SU-DHL-6 (cell line): ENCODE results near the gene SPAG4.

Source experiments
- H2AFZ ChIP-seq: fragments of 200-600 bp; sonication (generic); 2 replicates; pipeline ENCODE4 v1.6.1; 2014; ENCODE audit warnings: low read depth, mild to moderate bottlenecking, moderate library complexity, mixed read lengths, antibody characterized with exemption, low read length; ENCODE audit not compliant: severe bottlenecking
- H3F3A ChIP-seq: fragments of 200-600 bp; shearing (Covaris generic); 2 replicates; pipeline ENCODE4 v1.6.0; 2016; ENCODE audit warnings: antibody characterized with exemption, mild to moderate bottlenecking; ENCODE audit not compliant: insufficient read depth
- H3K27ac ChIP-seq: fragments of 200-600 bp; sonication (generic); 2 replicates; pipeline ENCODE4 v1.5.1; 2016; ENCODE audit warnings: low read depth, mild to moderate bottlenecking, low read length, moderate library complexity, mixed read lengths
- H3K27me3 ChIP-seq: fragments of 200-600 bp; sonication (generic), shearing (Covaris generic); 2 replicates; pipeline ENCODE4 v1.6.0; 2014; ENCODE audit warnings: mild to moderate bottlenecking, low read length
- H3K36me3 ChIP-seq: fragments of 200-600 bp; sonication (generic); 2 replicates; pipeline ENCODE4 v1.6.1; 2014; ENCODE audit warnings: mild to moderate bottlenecking, low read length, mixed read lengths
- H3K4me2 ChIP-seq: fragments of 300-600, 200-600 bp; shearing (Covaris generic), sonication (generic); 2 replicates; pipeline ENCODE4 v1.6.0; 2014; ENCODE audit warnings: low read length, low read depth, mild to moderate bottlenecking; ENCODE audit not compliant: poor library complexity, severe bottlenecking
- H3K4me3 ChIP-seq: fragments of 200-600 bp; sonication (generic); 2 replicates; pipeline ENCODE4 v1.5.1; 2014; ENCODE audit warnings: antibody characterized with exemption, low read length, mild to moderate bottlenecking, mixed read lengths; ENCODE audit not compliant: insufficient read depth, poor library complexity, severe bottlenecking
- H3K79me2 ChIP-seq: fragments of 200-600 bp; sonication (generic); 2 replicates; pipeline ENCODE4 v1.6.1; 2014; ENCODE audit warnings: mild to moderate bottlenecking, low read length, moderate library complexity; ENCODE audit not compliant: insufficient read depth
- H3K9ac ChIP-seq: fragments of 200-600 bp; sonication (generic); 2 replicates; pipeline ENCODE4 v1.7.0; 2014; ENCODE audit warnings: mild to moderate bottlenecking, low read length
- H3K9me2 ChIP-seq: fragments of 200-600 bp; sonication (generic); replicated peaks from 2 replicates; pipeline ENCODE4 v1.6.1; 2014; ENCODE audit warnings: low read length; ENCODE audit not compliant: insufficient read depth
- H3K9me3 ChIP-seq: fragments of 200-600 bp; sonication (generic); 2 replicates; pipeline ENCODE4 v1.6.1; 2014; ENCODE audit warnings: low read length, mixed read lengths; ENCODE audit not compliant: insufficient read depth
- H4K20me1 ChIP-seq: fragments of 200-600 bp; sonication (generic); 2 replicates; pipeline ENCODE4 v1.6.1; 2014; ENCODE audit warnings: low read depth, mild to moderate bottlenecking, antibody characterized with exemption, low read length, moderate library complexity, mixed read lengths
- CTCF ChIP-seq: fragments of 200-600 bp; sonication (generic); IDR thresholded peaks from one replicate; pipeline ENCODE4 v1.5.1; 2017; ENCODE audit warnings: antibody characterized with exemption, mild to moderate bottlenecking, low read length, moderate library complexity; ENCODE audit not compliant: insufficient read depth, poor library complexity, severe bottlenecking
- EZH2phosphoT487 ChIP-seq: fragments of 200-600 bp; sonication (generic), shearing (Covaris generic); conservative IDR thresholded peaks from 2 replicates; pipeline ENCODE4 v1.6.1; 2018; ENCODE audit warnings: mild to moderate bottlenecking, antibody characterized with exemption, low read length, moderate library complexity, mixed read lengths

SPAG4 gene

GRCh38 chr20:35653893-35654292 is 38.3 kb downstream of the SPAG4 start:
- no peak overlapping the region for H2AFZ ChIP-seq
- H3K9ac ChIP-seq: no peak overlapping the region
- peaks cover 41% of the 10 kb centered on the region for H3K36me3 ChIP-seq
- no peak overlapping the region for H3K27ac ChIP-seq
- H4K20me1 ChIP-seq: peaks cover 50% of the 10 kb centered on the region
- H3K79me2 ChIP-seq: peaks cover 99% of the 10 kb centered on the region
- H3K9me3 ChIP-seq: no peaks in the 10 kb centered on the region
- H3K4me2 ChIP-seq: no peak overlapping the region
- peaks cover 23% of the 10 kb centered on the region for H3F3A ChIP-seq
- no peak for TF ChIP-seq EZH2phosphoT487
- no peak for TF ChIP-seq CTCF
- H3K4me3 ChIP-seq: no peak overlapping the region
- H3K9me2 ChIP-seq: no peaks in the 10 kb centered on the region
- no peaks in the 10 kb centered on the region for H3K27me3 ChIP-seq

GRCh38 chr20:35654415-35654814 is 38.8 kb downstream of the SPAG4 start:
- Histone ChIP-seq H3K27me3 (no peaks in the 10 kb centered on the region), H3K9ac (no peak overlapping the region), H2AFZ (no peak overlapping the region), H3K4me2 (no peak overlapping the region), H3K36me3 (peaks cover 36% of the 10 kb centered on the region), H3F3A (peaks cover 23% of the 10 kb centered on the region), H4K20me1 (peaks cover 55% of the 10 kb centered on the region), H3K9me2 (no peaks in the 10 kb centered on the region), H3K27ac (no peak overlapping the region), H3K4me3 (no peak overlapping the region), H3K9me3 (no peaks in the 10 kb centered on the region), H3K79me2 (peaks cover 99% of the 10 kb centered on the region)
- TF ChIP-seq CTCF (no peak), EZH2phosphoT487 (no peak)

GRCh38 chr20:35657271-35657670 is 41.6 kb downstream of the SPAG4 start:
- Histone ChIP-seq H3K4me2 (no peak overlapping the region), H3K27ac (no peak overlapping the region), H3K9me2 (no peaks in the 10 kb centered on the region), H3F3A (peaks cover 3% of the 10 kb centered on the region; the same call in 1 of the 2 replicates), H2AFZ (no peak overlapping the region), H4K20me1 (peaks cover 70% of the 10 kb centered on the region), H3K79me2 (peaks cover 100% of the 10 kb centered on the region), H3K9me3 (no peaks in the 10 kb centered on the region), H3K9ac (no peak overlapping the region), H3K4me3 (no peak overlapping the region), H3K36me3 (peaks cover 31% of the 10 kb centered on the region), H3K27me3 (no peaks in the 10 kb centered on the region)
- TF ChIP-seq EZH2phosphoT487 (no peak), CTCF (no peak)
